K562 (cell line): ENCODE measurements around the gene LYPD3. TPM values are rescaled to one million over a fixed set of nuclear protein-coding genes. Genes with fewer than 3 reads are reported as not detected.
A peak's percentile ranks its signal among the peaks of the same experiment; 100 is the strongest.

Experiments
- CHCHD3 ChIP-seq: fragments of 250-450 bp; sonication (Bioruptor Pico); IDR thresholded peaks from 2 replicates; pipeline ENCODE4 v2.1.2; 2022; ENCODE audit warnings: mild to moderate bottlenecking
- polyA plus RNA-seq, 8 experiments: library from polyadenylated mRNA; depleted of rRNA in 4 of 8; stranded (reverse) in 5 of 8; unstranded in 3 of 8; fragments of >200 nt; fragmentation: Nextera tagmentation in 2 of 8; fragmentation: Illumina TruSeq in 1 of 8; extraction: Ambion mirVana in 2 of 8; extraction: Trizol in 1 of 8; gene quantifications; 2 replicates each; pipeline versions ENCODE4 v1.2.1 to v1.2.3, GENCODE V29; 2011 to 2014; ENCODE audit warnings: inconsistent platforms in 1 of 8, missing spikeins in 1 of 8
- total RNA-seq, 7 experiments: library from RNA; depleted of rRNA in 6 of 7; stranded (reverse); fragments of >200 nt in 6 of 7; fragmentation: Illumina TruSeq in 2 of 7; extraction: Trizol in 2 of 7; gene quantifications; 2 replicates each; pipeline versions ENCODE4 v1.2.1 to v1.2.3, GENCODE V29; 2011 to 2021; ENCODE audit warnings: low replicate concordance in 1 of 7
- TF ChIP-seq, protein P1 (sequence below), 2 experiments: fragments of 450-650 bp in 1 of 2; sonication (generic) in 1 of 2; formaldehyde crosslinking in 1 of 2; IDR thresholded peaks; 2 replicates each; pipeline versions ENCODE4 v1.7.1 to v1.9.0; 2016 to 2022; ENCODE audit warnings: inconsistent platforms in 1 of 2, mild to moderate bottlenecking in 1 of 2, missing genetic modification reagents in 1 of 2
- TF ChIP-seq, protein P2 (sequence below): fragments of 250-450 bp; sonication (Bioruptor Pico); IDR thresholded peaks from 2 replicates; pipeline ENCODE4 v1.4.0; 2020; ENCODE audit warnings: borderline replicate concordance

LYPD3 gene
- total and polyA plus RNA-seq, 9 of the 15 experiments (the other 6 are each of a cell fraction or from before 2014, with no cell fraction given): 0.04 to 0.33 (median 0.20) TPM; not detected in 1

DNA sequence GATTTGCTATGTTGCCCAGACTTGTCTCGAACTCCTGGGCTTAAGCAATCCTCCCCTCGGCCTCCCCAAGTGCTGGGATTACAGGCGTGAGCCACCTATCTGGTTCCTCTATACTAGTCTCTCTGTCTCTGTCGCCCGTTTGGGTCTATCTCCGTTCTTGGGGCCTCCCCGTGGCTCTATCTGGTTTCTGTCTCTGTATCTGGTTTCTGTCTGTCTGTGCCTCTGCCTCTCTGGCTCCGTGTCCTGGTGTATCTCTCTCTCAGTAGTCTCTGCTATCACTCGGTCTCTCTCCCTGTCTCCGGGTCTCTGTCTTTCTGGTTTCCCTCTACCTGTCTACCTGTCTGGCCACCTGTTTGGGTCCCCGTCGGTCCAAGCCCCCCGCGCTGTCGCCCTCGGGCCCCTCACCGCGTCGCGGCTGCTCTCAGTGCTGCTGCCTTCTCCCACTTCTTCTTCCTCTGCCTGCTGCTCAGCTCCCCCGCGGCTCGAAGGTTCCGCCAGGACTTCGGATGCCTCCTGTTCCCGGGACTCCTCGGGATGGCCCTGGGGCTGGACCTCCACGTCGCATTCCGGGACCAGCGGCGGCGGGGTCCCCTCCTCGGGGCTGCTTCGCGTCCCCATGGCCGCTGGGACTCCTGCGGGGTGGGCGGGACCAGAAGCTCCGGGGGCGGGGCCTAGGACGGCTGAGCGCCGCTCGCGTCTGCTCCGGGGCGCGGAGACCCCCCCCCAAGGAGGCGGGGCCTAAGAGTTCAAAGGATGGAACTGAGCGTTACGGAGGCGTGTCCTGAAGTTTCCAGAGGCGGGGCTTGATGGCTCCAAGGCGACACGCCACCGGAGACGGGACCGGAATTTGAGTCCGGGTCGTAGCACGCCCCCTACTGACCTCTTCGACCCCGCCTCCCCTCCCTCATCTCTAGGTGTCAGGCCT, 38.4 kb upstream of the LYPD3 start (continued):
- TF ChIP-seq, protein P1, sequence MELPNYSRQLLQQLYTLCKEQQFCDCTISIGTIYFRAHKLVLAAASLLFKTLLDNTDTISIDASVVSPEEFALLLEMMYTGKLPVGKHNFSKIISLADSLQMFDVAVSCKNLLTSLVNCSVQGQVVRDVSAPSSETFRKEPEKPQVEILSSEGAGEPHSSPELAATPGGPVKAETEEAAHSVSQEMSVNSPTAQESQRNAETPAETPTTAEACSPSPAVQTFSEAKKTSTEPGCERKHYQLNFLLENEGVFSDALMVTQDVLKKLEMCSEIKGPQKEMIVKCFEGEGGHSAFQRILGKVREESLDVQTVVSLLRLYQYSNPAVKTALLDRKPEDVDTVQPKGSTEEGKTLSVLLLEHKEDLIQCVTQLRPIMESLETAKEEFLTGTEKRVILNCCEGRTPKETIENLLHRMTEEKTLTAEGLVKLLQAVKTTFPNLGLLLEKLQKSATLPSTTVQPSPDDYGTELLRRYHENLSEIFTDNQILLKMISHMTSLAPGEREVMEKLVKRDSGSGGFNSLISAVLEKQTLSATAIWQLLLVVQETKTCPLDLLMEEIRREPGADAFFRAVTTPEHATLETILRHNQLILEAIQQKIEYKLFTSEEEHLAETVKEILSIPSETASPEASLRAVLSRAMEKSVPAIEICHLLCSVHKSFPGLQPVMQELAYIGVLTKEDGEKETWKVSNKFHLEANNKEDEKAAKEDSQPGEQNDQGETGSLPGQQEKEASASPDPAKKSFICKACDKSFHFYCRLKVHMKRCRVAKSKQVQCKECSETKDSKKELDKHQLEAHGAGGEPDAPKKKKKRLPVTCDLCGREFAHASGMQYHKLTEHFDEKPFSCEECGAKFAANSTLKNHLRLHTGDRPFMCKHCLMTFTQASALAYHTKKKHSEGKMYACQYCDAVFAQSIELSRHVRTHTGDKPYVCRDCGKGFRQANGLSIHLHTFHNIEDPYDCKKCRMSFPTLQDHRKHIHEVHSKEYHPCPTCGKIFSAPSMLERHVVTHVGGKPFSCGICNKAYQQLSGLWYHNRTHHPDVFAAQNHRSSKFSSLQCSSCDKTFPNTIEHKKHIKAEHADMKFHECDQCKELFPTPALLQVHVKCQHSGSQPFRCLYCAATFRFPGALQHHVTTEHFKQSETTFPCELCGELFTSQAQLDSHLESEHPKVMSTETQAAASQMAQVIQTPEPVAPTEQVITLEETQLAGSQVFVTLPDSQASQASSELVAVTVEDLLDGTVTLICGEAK (IDR thresholded peaks at IDR 0.05): peak; percentile 42
- TF ChIP-seq, protein P1 (CRISPR knock-in tag; IDR thresholded peaks at IDR 0.05): no peak
- TF ChIP-seq, protein P2, sequence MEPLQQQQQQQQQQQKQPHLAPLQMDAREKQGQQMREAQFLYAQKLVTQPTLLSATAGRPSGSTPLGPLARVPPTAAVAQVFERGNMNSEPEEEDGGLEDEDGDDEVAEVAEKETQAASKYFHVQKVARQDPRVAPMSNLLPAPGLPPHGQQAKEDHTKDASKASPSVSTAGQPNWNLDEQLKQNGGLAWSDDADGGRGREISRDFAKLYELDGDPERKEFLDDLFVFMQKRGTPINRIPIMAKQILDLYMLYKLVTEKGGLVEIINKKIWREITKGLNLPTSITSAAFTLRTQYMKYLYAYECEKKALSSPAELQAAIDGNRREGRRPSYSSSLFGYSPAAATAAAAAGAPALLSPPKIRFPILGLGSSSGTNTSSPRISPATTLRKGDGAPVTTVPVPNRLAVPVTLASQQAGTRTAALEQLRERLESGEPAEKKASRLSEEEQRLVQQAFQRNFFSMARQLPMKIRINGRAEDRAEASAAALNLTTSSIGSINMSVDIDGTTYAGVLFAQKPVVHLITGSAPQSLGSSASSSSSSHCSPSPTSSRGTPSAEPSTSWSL (CRISPR knock-in tag): no peak
- TF ChIP-seq CHCHD3 (CRISPR knock-in tag): no peak
